H1 (cell line): ENCODE measurements around the gene SAMD14. TPM values are rescaled to one million over a fixed set of nuclear protein-coding genes. Genes with fewer than 3 reads are reported as not detected.

Experiments
- ASH2L ChIP-seq: fragments of 200-600, 300-600 bp; sonication (generic); IDR thresholded peaks from one replicate; pipeline ENCODE4 v1.7.1; 2017; ENCODE audit warnings: low read length
- CBX8 ChIP-seq: fragments of 300-800, 300-1000 bp; sonication (generic); IDR thresholded peaks from 2 replicates; pipeline ENCODE4 v1.7.1; 2016; ENCODE audit warnings: low read depth, low read length, borderline replicate concordance
- CHD1 ChIP-seq: IDR thresholded peaks from 2 replicates; pipeline ENCODE4 v1.6.1; 2012; ENCODE audit warnings: low read depth, low read length, improper control_type of control experiment
- CTBP2 ChIP-seq: IDR thresholded peaks from 2 replicates; pipeline ENCODE4 v1.7.0; 2011; ENCODE audit warnings: borderline replicate concordance, mild to moderate bottlenecking, moderate library complexity, mixed read lengths, low read length; ENCODE audit not compliant: insufficient read depth, insufficient read length
- FOSL1 ChIP-seq: IDR thresholded peaks from 2 replicates; pipeline ENCODE4 v1.6.1; 2011; ENCODE audit warnings: mild to moderate bottlenecking, low read depth, low read length, moderate library complexity; ENCODE audit not compliant: insufficient read depth
- SAP30 ChIP-seq: fragments of 300-600 bp; sonication (generic); IDR thresholded peaks from 2 replicates; pipeline ENCODE4 v1.7.1; 2012; ENCODE audit warnings: low read length, moderate library complexity, mild to moderate bottlenecking, inconsistent platforms; ENCODE audit not compliant: insufficient read depth, insufficient replicate concordance
- TAF7 ChIP-seq: optimal IDR thresholded peaks from 2 replicates; pipeline ENCODE3; 2011; ENCODE audit warnings: low read depth, mild to moderate bottlenecking, inconsistent platforms, low read length, moderate library complexity, borderline replicate concordance
- polyA plus RNA-seq, 7 experiments: library from polyadenylated mRNA; depleted of rRNA in 3 of 7; stranded (reverse) in 5 of 7; unstranded in 2 of 7; fragments of >200 nt in 5 of 7; fragments of 200-250 nt in 2 of 7; gene quantifications; 1 replicate in 5 of 7; 2 replicates in 1 of 7; 4 replicates in 1 of 7; pipeline versions ENCODE4 v1.2.1 to v1.2.3, GENCODE V29; 2011 to 2013; ENCODE audit warnings: missing spikeins in 2 of 7, mixed read lengths in 2 of 7
- total RNA-seq: library from RNA; stranded (reverse); fragmentation: NEBNext Ultra II Directional; extraction: Animal tissue kit (Norgen Biotek cat#: 25700); gene quantifications from 2 replicates; pipeline ENCODE4 v1.2.1, GENCODE V29; 2021
- TF ChIP-seq, protein P1 (sequence below): fragments of 300-600 bp; sonication (generic); IDR thresholded peaks from 2 replicates; pipeline ENCODE4 v1.7.1; 2012; ENCODE audit warnings: low read length, moderate library complexity, mild to moderate bottlenecking, inconsistent platforms; ENCODE audit not compliant: insufficient replicate concordance

Gene SAMD14
- total and polyA plus RNA-seq, 2 of the 8 experiments (the other 6 are each of a cell fraction or from before 2014, with no cell fraction given): 5.7 to 5.8 TPM

DNA sequence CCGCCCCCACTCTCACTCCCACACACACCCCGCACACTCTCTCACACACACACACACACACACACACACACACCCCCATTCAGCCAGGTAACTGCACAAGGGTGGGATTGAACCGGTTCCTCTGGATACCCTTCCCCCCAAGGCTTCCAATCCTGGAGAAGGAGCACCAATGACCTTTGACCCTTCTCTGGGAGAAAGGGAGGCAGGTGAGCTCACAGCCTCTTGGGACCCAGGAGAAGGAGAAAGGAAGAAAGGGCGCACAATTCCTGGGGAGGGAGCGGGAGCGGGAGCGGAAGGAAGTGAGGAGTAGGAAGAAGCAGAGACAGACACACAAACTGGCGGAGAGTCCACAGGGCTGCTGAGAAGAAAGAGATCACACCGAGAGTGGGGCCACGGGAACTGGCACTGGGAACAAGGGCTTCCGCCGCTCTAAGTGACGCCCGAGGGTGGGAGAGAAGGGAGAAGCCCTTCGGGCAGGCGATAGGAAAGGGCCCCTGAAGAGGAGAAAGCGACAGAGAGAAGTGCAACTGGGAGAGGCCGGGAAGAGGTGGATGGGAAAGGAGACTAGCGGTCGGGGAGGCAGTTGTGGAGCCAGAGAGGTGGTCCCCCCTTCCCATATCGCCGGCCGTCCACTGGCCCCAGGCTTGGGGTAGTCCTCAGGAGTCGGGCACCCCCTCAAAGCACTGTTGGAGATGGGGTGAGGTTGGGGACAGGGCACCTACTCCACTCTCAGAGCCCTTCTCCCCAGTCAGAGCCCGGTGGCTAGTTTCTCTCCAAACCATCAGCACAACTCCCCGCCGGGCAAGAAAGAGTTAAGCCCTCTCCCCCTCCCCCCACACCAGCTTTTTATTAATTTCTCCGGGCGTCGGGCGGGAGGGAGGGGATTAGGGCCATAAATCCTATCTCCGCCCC, 1.3 kb downstream of the SAMD14 start (continued):
- TF ChIP-seq, protein P1, sequence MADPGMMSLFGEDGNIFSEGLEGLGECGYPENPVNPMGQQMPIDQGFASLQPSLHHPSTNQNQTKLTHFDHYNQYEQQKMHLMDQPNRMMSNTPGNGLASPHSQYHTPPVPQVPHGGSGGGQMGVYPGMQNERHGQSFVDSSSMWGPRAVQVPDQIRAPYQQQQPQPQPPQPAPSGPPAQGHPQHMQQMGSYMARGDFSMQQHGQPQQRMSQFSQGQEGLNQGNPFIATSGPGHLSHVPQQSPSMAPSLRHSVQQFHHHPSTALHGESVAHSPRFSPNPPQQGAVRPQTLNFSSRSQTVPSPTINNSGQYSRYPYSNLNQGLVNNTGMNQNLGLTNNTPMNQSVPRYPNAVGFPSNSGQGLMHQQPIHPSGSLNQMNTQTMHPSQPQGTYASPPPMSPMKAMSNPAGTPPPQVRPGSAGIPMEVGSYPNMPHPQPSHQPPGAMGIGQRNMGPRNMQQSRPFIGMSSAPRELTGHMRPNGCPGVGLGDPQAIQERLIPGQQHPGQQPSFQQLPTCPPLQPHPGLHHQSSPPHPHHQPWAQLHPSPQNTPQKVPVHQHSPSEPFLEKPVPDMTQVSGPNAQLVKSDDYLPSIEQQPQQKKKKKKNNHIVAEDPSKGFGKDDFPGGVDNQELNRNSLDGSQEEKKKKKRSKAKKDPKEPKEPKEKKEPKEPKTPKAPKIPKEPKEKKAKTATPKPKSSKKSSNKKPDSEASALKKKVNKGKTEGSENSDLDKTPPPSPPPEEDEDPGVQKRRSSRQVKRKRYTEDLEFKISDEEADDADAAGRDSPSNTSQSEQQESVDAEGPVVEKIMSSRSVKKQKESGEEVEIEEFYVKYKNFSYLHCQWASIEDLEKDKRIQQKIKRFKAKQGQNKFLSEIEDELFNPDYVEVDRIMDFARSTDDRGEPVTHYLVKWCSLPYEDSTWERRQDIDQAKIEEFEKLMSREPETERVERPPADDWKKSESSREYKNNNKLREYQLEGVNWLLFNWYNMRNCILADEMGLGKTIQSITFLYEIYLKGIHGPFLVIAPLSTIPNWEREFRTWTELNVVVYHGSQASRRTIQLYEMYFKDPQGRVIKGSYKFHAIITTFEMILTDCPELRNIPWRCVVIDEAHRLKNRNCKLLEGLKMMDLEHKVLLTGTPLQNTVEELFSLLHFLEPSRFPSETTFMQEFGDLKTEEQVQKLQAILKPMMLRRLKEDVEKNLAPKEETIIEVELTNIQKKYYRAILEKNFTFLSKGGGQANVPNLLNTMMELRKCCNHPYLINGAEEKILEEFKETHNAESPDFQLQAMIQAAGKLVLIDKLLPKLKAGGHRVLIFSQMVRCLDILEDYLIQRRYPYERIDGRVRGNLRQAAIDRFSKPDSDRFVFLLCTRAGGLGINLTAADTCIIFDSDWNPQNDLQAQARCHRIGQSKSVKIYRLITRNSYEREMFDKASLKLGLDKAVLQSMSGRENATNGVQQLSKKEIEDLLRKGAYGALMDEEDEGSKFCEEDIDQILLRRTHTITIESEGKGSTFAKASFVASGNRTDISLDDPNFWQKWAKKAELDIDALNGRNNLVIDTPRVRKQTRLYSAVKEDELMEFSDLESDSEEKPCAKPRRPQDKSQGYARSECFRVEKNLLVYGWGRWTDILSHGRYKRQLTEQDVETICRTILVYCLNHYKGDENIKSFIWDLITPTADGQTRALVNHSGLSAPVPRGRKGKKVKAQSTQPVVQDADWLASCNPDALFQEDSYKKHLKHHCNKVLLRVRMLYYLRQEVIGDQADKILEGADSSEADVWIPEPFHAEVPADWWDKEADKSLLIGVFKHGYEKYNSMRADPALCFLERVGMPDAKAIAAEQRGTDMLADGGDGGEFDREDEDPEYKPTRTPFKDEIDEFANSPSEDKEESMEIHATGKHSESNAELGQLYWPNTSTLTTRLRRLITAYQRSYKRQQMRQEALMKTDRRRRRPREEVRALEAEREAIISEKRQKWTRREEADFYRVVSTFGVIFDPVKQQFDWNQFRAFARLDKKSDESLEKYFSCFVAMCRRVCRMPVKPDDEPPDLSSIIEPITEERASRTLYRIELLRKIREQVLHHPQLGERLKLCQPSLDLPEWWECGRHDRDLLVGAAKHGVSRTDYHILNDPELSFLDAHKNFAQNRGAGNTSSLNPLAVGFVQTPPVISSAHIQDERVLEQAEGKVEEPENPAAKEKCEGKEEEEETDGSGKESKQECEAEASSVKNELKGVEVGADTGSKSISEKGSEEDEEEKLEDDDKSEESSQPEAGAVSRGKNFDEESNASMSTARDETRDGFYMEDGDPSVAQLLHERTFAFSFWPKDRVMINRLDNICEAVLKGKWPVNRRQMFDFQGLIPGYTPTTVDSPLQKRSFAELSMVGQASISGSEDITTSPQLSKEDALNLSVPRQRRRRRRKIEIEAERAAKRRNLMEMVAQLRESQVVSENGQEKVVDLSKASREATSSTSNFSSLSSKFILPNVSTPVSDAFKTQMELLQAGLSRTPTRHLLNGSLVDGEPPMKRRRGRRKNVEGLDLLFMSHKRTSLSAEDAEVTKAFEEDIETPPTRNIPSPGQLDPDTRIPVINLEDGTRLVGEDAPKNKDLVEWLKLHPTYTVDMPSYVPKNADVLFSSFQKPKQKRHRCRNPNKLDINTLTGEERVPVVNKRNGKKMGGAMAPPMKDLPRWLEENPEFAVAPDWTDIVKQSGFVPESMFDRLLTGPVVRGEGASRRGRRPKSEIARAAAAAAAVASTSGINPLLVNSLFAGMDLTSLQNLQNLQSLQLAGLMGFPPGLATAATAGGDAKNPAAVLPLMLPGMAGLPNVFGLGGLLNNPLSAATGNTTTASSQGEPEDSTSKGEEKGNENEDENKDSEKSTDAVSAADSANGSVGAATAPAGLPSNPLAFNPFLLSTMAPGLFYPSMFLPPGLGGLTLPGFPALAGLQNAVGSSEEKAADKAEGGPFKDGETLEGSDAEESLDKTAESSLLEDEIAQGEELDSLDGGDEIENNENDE: no peak
- no peak for TF ChIP-seq CHD1
- no peak for TF ChIP-seq FOSL1
- no peak for TF ChIP-seq CBX8
- TF ChIP-seq SAP30: no peak
- TF ChIP-seq TAF7: peak; percentile 45
- peak; percentile 90 for TF ChIP-seq ASH2L
- TF ChIP-seq CTBP2: peak; percentile 84
